Measurements from ENCODE around the gene ANXA4.
"Not testable (repeated sequence)": the region's sequence is repeated elsewhere in the genome, so short reads cannot be mapped to it uniquely, and the experiment has no call there.

The ANXA4 gene

GRCh38 chr2:69762025-69762424, 20.1 kb downstream of the ANXA4 start:
- no peak for DNase-seq

DNA sequence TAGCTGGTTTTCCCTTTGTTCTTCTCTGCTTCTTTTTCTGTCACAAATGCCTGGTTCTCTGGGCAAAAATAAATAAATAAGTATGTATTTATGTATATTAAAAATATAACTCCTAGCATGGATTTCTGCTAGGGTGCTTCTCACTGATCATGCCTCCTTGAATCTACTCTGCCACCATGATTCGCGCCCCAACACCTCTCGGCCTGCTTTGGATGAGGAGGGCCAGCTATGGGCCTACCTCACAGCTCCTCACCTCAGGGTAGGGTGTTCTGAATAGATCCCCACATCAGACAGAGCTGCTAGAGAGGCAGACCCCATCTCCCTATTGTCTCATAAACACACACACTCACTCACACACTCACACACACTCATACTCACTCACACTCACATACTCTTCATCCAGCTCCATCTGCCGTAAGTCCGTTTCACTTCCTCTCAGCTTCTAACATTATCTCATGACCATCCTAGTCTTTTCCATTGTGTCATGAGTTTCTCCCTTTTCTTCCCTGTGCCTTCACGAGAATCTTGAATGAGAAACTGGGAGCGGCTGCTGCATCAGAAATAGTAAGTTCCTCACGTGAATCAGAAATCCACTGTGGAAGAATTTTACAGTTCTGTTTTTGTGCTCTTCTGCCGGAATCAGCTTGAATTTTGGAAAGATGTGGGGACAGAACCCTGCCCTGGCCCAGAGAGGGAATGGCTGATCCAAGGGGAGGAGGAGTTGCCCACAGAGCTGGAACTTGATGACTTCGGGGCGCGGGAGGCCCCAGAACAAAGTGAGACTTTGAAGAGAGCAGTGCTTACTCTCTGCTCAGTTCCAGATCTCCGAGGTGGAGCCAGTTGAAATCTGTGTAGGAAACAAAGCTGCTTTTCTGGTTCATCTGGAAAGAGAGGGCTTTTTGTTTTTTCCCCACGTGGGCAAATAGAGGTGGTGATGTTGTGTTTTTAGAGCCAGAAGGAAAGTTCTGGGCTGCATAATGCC, 20.9 kb downstream of the ANXA4 start:
- DNase-seq: no peak

DNA sequence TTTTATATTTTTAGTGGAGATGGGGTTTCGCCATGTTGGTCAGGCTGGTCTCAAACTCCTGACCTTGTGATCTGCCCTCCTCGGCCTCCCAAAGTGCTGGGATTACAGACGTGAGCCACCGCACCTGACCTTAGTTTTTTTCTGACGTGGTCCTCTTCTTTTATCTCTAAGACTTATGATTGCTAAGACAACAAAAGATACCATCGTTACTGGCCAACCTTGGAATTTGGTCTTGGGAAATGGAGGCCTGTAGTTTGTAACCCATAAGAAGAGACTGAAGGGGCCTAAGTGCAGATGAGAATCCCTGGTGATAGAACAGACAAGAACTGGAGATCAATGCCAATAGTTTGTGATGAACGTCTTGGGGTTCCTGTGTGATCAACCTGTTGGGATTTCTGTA, 21.9 kb downstream of the ANXA4 start:
- not testable (repeated sequence) for DNase-seq

GRCh38 chr2:69764286-69765095, 22.6 kb downstream of the ANXA4 start:
- DNase-seq: no peak

DNA sequence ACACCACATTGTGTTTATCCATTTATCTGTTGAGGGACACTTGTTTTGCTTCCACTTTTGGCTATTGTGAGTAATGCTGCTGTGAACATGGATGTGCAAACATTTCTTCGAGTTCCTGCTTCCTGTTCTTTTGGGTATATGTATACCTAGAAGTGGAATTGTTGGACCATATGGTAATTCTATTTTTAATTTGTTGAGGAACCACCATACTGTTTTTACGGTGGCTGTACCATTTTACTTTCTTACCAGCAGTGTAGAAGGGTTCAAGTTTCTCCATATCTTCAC, 23.1 kb downstream of the ANXA4 start:
- DNase-seq: no peak

DNA sequence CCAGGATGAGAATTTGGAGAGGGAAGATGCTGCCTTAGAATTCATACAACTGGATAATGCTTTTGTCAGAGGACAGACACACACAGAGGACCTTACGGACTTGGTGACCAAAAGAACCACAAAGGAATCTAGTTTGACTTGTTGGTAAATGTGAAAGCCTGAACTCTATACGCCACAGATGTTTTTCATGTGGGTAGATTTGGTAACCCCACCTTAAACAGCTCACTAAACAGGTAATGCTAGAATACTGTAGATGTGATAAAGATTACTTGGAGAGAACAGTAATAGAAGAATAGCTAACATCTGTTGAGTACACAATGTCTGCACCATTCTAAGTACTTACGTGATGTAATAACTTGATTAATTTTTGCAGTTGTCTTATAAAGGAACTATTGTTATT, 24.1 kb downstream of the ANXA4 start:
- DNase-seq: no peak

DNA sequence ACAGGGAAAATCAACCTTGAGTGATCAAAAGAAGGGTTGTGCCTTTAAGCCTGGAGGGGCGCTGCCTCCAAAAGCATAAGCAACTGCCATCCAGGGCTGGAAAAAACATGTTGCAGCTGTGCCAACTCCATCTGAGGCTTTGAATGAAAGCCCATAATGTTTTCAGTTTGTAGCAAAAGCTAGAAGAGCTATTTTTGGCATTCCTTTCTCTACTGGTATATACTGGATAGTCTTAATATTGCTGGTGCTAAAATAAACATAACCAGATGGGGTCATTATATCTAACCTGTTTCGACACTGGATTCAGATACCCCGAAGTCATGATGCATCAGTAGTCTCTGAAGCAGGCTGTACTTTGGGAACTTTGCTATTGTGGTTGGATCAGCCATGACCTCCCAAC, 25.1 kb downstream of the ANXA4 start:
- no peak for DNase-seq

DNA sequence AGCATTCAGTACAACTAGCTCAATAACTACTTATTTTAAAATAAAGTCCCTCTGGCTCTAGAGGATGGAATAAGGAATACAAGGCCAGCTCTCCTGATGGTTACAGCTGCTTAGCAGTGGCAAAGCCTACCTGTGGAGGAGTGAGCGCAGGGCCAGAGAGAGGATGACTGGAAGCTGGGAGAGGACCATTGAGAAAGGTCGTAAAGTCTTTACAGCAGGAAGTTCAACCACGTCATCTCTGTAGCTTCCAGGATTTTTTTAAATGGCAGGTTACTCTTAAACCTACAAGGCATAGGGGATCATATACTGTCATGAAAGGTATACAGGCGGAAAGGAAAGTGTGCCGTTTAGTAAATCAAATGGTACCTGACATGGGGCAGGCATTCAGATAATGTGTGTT, 26.3 kb downstream of the ANXA4 start:
- no peak for DNase-seq

DNA sequence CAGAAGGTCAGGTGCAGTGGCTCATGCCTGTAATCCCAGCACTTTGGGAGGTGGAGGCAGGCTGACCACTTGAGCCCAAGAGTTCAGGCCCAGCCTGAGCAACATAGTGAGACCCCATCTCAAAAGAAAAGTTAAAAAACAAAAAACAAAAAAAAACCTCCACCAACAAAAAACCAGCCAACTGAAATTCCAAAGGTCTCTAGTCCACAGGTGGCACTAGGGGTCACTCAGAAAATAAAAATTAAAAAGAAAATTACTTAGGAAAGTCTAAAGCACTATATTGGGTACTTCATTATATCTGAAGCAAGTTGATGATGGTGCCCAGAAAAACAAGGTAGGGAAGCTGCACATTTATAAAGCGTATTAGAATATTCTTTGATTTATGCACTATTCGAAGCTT, 26.9 kb downstream of the ANXA4 start:
- DNase-seq: no peak

DNA sequence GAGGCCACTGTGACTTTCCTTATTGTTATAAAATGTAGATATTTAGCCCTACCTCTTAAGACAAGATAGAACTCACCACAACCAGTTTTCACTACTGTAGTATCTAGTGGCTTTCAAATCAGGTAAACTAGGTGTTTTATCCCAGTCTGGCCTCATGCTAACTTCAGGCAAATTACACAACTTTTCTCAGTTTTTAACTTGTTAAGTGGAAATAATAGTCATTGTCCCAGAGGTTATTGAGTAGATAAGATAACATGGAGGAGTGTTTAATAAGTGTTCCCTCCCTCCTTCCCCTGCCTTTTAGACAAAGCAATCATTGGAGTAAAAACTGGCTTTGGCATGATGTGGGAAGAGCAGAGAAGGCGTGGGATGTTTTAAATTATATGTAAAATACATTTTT, 27.3 kb downstream of the ANXA4 start:
- DNase-seq: no peak

GRCh38 chr2:69770193-69770702, 28.3 kb downstream of the ANXA4 start:
- DNase-seq: no peak

GRCh38 chr2:69770747-69771146, 28.8 kb downstream of the ANXA4 start:
- no peak for DNase-seq

DNA sequence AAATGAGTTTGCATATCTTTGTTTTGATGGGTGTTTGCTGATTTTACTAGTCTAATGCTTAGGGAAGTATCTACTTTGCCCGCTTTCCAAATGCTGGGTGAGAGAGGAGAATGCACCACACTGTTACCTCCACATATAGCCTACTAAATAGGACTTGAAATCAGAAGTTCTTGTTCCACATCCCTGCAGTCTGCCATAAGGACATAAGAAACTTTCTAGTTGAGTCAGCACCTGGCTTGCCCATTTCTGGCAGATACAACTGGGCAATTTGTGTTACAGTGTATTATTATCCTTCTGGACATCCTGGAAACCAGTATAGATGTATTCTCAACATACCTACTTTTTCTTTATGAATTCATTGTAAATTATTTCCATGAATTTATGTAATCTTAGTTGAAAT, 29.5 kb downstream of the ANXA4 start:
- no peak for DNase-seq

DNA sequence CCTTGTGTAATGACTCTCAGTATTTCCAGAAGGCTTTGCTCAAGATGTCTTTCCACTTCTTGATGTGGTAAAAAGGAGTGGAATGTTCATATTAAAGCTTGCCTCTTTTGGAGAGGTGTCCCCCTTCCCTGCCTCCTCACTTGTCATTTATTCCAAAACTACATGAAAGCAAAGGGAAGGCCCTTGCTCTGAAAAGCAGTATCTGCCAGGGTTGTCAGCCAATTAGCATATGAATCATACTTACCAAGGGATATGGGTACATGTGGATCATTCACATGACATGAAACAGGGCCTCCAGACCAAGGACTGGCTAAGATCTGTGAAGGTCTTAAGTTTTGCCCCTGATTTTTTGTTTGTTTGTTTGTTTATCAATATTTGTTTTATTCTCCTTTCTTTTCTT, 31.3 kb downstream of the ANXA4 start:
- no peak for DNase-seq

- DNase-seq: not testable (repeated sequence)
These were observed 32.5 kb downstream of the ANXA4 start for GRCh38 chr2:69774258-69774983.

GRCh38 chr2:69774984-69775982, 33.3 kb downstream of the ANXA4 start:
- no peak for DNase-seq

DNA sequence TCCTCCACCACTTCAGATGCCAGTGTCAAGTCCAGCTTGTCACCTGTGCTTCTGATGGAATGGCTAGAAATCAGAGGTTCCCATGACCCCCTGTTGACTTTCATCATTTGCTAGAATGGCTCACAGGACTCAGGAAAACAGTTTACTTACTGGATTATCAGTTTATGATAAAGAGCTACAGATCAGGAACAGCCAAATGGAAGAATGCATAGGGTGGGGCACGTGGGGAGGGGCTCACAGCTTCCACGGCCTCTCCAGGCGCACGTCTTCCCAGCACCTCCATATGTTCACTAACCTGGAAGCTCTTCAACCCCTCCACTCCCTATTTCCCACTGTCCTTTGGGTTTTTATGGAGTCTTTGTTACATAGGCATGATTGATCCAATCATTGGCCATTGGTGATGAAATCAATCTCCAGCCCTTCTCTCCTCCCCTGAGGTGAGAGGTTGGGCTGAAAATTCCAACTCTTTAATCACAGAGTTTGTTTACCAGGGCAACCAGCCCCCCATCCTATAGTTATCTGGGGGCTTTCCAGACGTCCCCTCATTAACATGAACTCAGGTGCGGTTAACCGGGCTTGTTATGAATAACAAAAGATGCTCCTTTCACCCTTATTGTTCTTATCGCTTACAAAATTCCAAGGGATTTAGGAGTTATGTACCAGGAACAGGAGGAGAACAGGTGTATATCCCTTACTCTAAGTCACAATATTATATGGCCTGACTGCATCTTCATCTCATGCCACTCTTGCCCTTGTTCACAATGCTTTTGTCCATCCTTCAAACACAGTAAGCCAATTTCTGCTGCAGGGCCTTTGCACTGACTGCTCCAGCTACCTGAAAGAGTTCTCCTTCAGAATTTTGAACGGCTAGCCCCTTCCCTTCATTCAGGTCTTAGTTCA, 35.2 kb downstream of the ANXA4 start:
- no peak for DNase-seq

GRCh38 chr2:69777786-69778105, 35.8 kb downstream of the ANXA4 start:
- no peak for DNase-seq

- DNase-seq: no peak
These were observed 37.5 kb downstream of the ANXA4 start for GRCh38 chr2:69779258-69780001.

- DNase-seq: no peak
These were observed 39.0 kb downstream of the ANXA4 start for GRCh38 chr2:69780921-69781320.
